ENCODE data around the gene DLG2.

The DLG2 gene

GRCh38 chr11:84240847-84241246 is 1386.3 kb downstream of the DLG2 start:
- CTCF ChIA-PET, result interaction anchor here (0.6 kb wide), 2 partner anchors 232 to 1733 kb away, joined by 3 to 4 read pairs; no protein-coding TSS in a partner anchor

GRCh38 chr11:84236436-84236835 is 1390.7 kb downstream of the DLG2 start:
- no peak for DNase-seq (ENCODE audit: low spot score)
- no peak for TF ChIP-seq CTCF (conservative IDR thresholded peaks at IDR 0.05; ENCODE audit: low read depth)
- H3K27ac ChIP-seq, result no peak overlapping the region
- CTCF ChIA-PET, result no interaction called here
- POLR2A ChIA-PET (ENCODE audit: low non-redundant PET), result no interaction called here

More at GRCh38 chr11:84240847-84241246, 1386.3 kb downstream of the DLG2 start:
- no peak for TF ChIP-seq CTCF (conservative IDR thresholded peaks at IDR 0.05; ENCODE audit: low read depth)
- DNase-seq (ENCODE audit: low spot score), result no peak
- no peak overlapping the region for H3K27ac ChIP-seq
- POLR2A ChIA-PET (ENCODE audit: low non-redundant PET), result no interaction called here

GRCh38 chr11:84234462-84235202 is 1392.5 kb downstream of the DLG2 start:
- ChIA-PET CTCF (no interaction called here), POLR2A (ENCODE audit: low non-redundant PET) (no interaction called here)
- H3K27ac ChIP-seq, result no peak overlapping the region
- no peak for TF ChIP-seq CTCF (conservative IDR thresholded peaks at IDR 0.05; ENCODE audit: low read depth)
- no peak for DNase-seq (ENCODE audit: low spot score)

GRCh38 chr11:84234011-84234410 is 1393.1 kb downstream of the DLG2 start:
- no peak for TF ChIP-seq CTCF (conservative IDR thresholded peaks at IDR 0.05; ENCODE audit: low read depth)
- POLR2A ChIA-PET (ENCODE audit: low non-redundant PET), result no interaction called here
- no peak overlapping the region for H3K27ac ChIP-seq
- CTCF ChIA-PET, result no interaction called here
- no peak for DNase-seq (ENCODE audit: low spot score)

- DNase-seq (ENCODE audit: low spot score), result no peak
- ChIA-PET POLR2A (ENCODE audit: low non-redundant PET) (no interaction called here), CTCF (interaction anchor here (1.3 kb wide), 1 partner anchor 12 kb away, joined by 3 read pairs; no protein-coding TSS in a partner anchor)
- TF ChIP-seq CTCF (conservative IDR thresholded peaks at IDR 0.05; ENCODE audit: low read depth), result no peak
- H3K27ac ChIP-seq, result no peak overlapping the region
Observed at GRCh38 chr11:84232511-84232910, 1394.6 kb downstream of the DLG2 start.

- DNase-seq (ENCODE audit: low spot score), result no peak
- no peak overlapping the region for H3K27ac ChIP-seq
- POLR2A ChIA-PET (ENCODE audit: low non-redundant PET), result no interaction called here
- no peak for TF ChIP-seq CTCF (conservative IDR thresholded peaks at IDR 0.05; ENCODE audit: low read depth)
- CTCF ChIA-PET, result no interaction called here
Observed at GRCh38 chr11:84230402-84230801, 1396.7 kb downstream of the DLG2 start.
